ENCODE measurements around the gene MOG. TPM values are rescaled to one million over a fixed set of nuclear protein-coding genes. Genes with fewer than 3 reads are reported as not detected.

The MOG gene
- total RNA-seq = not detected
- long read RNA-seq = 0 reads

DNA sequence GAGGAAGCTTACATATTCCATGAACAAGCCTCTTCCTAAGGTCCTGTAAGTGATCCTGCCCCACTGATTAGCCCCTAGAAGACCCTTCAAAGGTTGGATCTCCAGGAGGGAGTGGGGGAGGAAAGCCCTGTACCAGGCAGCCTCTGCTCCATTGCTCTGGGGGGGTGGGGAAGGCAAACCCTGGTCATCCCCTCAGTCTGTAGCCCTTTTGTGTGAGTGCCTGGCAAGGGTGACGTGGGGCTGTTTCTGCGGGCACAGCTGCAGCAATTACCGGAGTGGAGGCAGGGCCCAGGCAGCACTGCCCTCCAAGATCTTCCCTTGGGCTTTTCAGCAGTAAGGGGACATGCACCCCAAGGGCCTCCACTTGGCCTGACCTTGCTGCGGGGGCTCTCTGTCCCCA, at the start of gene MOG:
Gene MOG (plus strand): TSS at position 295 of the 400 bp plus-strand sequence. CDS start 118 bp downstream, outside the sequence.
- no peak for ATAC-seq
- intact Hi-C loops (cut with DNase I, micrococcal nuclease) = no loop called here
- no peak for DNase-seq

DNA sequence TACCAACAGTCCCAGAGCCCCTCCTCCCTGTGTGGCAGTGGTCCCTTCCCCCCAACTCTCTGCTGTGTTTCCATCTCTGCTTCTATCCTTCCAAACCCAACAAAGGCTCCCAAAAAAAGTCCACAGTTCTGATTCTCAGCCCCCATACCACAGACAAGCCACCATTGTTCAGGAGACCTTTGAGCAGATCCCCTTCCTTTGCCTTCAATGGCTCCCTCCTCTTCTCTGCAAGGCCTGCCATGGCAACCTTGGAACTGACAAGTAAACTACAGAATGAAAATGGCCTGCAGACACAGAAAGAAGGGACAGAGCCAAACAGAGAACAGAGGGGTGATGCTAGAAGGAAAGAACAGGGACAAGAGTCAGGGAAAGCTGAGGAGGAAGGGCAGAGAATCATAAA, 48.8 kb upstream of the MOG start:
- DNase-seq = no peak
- no peak for ATAC-seq
- intact Hi-C loops (cut with DNase I, micrococcal nuclease) = no loop called here

DNA sequence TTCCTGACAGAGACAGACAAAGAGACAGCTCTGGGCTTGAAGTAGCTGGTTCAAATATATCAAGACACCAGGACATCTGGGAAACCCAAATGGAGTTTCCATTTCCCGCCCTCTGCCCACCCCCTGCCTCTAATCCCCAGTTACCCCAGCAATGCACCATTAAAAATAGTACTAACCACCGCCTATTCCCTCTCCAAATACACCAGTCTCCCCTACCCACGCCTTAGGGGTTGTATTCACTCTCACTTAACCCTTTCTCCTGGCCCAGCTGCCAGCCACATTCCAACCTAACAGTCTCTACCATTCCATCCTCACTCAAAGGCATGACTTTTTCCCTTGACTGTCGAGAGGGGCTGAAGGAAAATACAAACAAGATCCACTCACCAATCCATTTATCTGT, 46.4 kb upstream of the MOG start:
- DNase-seq = no peak
- no peak for ATAC-seq

GRCh38 chr6:29611426-29611825, 45.5 kb upstream of the MOG start:
- no peak for DNase-seq
- no peak for ATAC-seq
- intact Hi-C loops (cut with DNase I, micrococcal nuclease) = no loop called here

More for the DNA sequence above, 46.4 kb upstream of the MOG start:
- intact Hi-C loops (cut with DNase I, micrococcal nuclease) = no loop called here

DNA sequence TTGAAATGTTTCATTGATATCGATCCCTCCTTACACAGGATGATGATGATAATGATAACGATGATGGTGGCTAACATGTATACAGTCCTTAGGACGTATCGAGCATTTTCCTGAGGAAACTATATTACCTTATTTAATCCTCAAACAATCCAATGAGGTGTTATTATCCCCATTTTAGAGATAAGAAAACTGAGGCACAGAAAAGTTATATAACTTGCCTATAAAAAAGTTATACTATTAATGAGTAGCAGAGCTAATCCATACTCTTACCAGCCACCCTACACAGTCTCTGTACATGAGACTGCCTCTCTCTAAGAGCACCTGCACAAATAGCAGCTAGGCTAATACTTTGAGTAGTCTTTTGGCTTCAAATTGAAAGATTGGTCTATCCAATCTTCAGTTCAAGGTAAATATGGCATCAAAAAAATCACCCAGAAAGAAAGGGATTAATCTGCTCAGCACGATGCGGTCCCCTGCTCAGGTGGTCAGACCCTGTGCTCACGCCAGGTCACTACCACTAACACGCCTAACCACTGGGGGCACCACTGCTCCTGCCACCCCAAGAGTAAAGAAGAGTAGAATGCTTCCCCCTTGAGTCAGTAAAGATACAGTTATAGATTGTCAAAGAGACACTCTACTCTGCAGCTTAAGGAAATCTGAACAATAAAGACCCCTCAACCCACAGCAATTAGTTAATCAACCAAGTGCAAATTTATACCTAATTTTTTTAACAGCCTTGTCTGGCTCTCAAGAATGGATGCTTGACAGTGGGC, 38.9 kb upstream of the MOG start:
- DNase-seq (no peak), ATAC-seq (no peak)
- intact Hi-C loops (cut with DNase I, micrococcal nuclease) = no loop called here

DNA sequence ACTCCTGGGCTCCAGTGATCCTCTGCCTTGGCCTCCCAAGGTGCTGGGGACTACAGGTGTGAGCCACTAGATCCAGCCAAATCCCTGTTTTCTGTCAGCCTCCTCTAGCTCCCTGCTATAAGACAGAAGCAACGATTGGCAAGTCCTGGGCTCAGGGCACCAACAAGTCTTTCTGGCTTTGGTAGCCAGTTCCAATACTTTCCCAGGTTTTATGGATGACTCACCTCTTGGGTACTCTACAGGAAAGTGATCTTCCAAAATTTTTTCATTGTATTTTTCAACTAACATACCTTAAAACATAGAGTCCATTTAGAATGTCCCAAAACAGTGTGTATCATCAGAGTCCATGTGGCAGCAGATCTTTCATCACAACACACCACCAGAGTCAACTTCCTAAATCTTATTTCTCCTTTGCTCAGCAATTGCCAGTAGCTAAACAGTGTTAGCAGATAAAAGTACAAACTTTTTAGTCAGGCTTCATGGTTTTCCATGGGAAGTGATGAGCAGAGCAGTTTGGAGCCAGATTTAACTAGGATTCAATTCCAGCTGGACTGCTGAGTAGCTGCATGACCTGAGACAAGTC, 37.2 kb upstream of the MOG start:
- intact Hi-C loops (cut with DNase I, micrococcal nuclease) = no loop called here
- ATAC-seq (no peak), DNase-seq (no peak)

GRCh38 chr6:29620630-29621029, 36.3 kb upstream of the MOG start:
- ATAC-seq (no peak), DNase-seq (no peak)
- intact Hi-C loops (cut with DNase I, micrococcal nuclease) = no loop called here

- ATAC-seq (no peak), DNase-seq (no peak)
- intact Hi-C loops (cut with DNase I, micrococcal nuclease) = no loop called here
These were observed 32.4 kb upstream of the MOG start for GRCh38 chr6:29624520-29624961.

DNA sequence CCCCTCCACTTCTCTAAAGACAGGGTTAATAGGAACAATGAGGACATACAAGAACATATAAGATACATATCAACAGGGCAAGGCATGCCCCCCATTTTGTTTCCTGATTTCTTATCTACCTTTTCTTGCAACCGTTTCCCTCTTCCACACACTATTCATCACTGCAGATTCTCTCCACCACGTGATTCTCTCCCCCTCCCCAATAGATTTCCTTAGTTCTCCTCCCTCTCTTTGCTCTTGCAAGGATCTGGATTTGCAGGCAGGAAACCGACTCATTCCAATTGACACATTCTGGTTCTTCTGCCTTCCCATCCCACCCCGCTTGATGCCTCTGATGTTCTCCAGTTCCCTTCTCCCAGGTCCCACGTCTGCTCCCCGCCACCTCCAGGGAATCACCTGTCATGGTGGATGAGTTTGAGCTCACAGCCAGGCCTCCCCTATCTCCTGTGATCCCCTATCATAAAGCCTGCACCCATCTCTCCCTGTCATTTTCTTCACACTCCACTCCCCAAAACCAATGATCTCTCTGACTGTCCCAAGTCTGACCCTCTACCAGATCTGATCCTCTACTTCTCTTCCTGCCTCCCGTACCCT, 31.5 kb upstream of the MOG start:
- DNase-seq (no peak), ATAC-seq (no peak)
- intact Hi-C loops (cut with DNase I, micrococcal nuclease) = no loop called here

- intact Hi-C loops (cut with DNase I, micrococcal nuclease) = no loop called here
- ATAC-seq = no peak
- DNase-seq = no peak
These were observed 29.7 kb upstream of the MOG start for GRCh38 chr6:29626948-29627754.

DNA sequence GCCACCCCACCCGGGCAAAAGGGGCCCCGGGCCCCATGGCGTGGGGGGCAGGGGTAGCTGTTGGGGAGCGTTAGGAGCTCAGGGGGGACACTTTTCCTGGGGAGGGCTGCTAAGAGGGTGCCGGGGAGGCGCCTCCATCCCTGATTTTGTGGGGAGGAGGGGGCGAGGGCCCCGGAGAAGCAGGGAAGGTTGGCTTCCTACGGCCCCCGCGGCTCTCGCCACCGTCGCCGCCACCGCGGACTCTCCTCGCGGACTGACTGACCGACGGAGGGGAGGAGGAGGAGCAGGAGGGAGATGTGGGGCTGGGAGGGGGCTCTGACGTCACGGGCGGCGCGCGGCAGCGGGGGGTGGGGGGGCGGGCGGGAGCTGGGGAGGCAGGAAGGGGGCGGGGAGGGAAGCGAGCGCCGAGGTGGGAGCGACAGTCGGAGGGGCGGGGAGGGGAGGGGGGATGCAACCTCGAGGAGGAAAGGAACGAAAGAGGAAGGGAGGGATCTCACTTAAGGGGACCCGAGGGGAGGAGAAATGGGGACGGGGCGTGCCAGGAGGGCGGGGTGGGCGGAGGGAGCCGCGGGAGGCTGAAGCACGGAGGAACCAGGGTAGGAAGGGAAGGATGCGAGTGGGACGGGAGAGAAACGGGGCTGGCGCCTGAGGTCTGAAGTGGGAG, 29.0 kb upstream of the MOG start:
- intact Hi-C loops (cut with DNase I, micrococcal nuclease) = no loop called here
- DNase-seq (peak; percentile 56 to 66), ATAC-seq (peak; percentile 10)

GRCh38 chr6:29628419-29629281, 28.2 kb upstream of the MOG start:
- peak; percentile 63 to 80 for DNase-seq
- intact Hi-C loops (cut with DNase I, micrococcal nuclease) = no loop called here
- ATAC-seq = peak; percentile 48

DNA sequence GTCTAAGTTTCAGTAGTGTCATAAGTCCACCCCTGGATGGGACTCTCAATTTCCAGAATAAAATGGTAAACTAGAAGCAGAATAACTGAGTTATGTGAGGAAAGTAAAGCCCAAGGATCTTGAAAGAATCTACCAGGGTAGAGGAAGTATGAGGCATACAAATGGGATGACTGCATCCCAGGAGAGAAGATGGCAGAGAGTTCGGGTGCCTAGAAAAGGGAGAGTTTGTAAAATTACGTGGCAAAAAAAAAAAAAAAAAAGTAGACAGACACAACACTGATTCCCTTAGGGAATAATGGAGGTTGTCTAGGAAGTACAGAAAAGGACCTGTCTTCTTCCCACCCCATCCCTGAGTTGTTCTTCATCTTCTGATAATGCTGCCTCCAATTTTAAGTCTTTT, 27.3 kb upstream of the MOG start:
- ATAC-seq = no peak
- no peak for DNase-seq
- intact Hi-C loops (cut with DNase I, micrococcal nuclease) = no loop called here

- intact Hi-C loops (cut with DNase I, micrococcal nuclease) = no loop called here
- no peak for DNase-seq
- ATAC-seq = no peak
These were observed 26.6 kb upstream of the MOG start for GRCh38 chr6:29630315-29630714.

DNA sequence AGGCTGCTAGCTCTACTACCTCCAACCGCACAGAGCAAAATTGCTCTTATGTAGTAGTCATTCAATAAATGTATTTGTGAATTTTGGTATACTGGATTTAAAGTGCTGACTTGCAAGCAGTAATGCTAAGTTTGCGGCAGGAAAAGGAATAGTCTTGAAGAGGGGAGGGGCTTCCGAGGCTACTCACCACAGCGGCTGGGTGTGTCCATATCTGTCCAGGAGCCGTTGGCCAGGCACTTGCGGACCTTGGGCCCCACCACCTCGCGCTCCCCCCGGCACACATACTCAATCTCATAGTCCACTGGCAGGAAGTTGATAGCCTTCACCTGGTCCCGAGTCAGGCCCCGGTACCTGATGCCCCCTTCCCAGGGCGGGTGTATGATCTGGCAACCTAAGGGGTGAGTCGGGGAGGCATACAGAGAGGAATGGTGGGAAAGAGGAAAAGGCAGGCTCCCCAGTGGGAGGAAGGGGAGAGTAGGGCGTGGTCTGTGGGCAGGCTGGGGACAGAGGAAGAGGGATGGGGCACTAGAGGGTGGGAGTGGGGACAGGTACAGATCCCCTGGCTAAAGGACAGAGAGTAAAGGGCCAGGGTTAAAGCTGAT, 25.6 kb upstream of the MOG start:
- DNase-seq = no peak

GRCh38 chr6:29631860-29632731, 24.8 kb upstream of the MOG start:
- DNase-seq (peak; percentile 62 to 71), ATAC-seq (peak; percentile 22)
- intact Hi-C loops (cut with DNase I, micrococcal nuclease) = no loop called here

More for the DNA sequence above, 25.6 kb upstream of the MOG start:
- ATAC-seq = no peak
- intact Hi-C loops (cut with DNase I, micrococcal nuclease) = no loop called here
